NB4 (cell line): ENCODE data around the gene HMGB3.

Experiments used
- DNase-seq: peaks from one replicate; pipeline ENCODE4 v3.0.0; 2010; ENCODE audit warnings: low read depth
- H3K4me3 ChIP-seq: one replicate; pipeline ENCODE4 v1.5.1; 2011; ENCODE audit warnings: mild to moderate bottlenecking, low read depth, low read length, moderate library complexity
- MAX ChIP-seq: IDR thresholded peaks from 2 replicates; pipeline ENCODE4 v1.6.1; 2011; ENCODE audit warnings: low read depth, low read length
- MYC ChIP-seq: IDR thresholded peaks from 2 replicates; pipeline ENCODE4 v1.6.1; 2011; ENCODE audit warnings: low read depth, low read length
- POLR2A ChIP-seq: IDR thresholded peaks from 2 replicates; pipeline ENCODE4 v1.6.1; 2011; ENCODE audit warnings: mild to moderate bottlenecking; ENCODE audit not compliant: insufficient read length; ENCODE audit errors: extremely low read depth
- TF ChIP-seq, protein P1 (sequence below): IDR thresholded peaks from one replicate; pipeline ENCODE4 v1.5.1; 2012; ENCODE audit warnings: low read depth, low read length

The HMGB3 gene

DNA sequence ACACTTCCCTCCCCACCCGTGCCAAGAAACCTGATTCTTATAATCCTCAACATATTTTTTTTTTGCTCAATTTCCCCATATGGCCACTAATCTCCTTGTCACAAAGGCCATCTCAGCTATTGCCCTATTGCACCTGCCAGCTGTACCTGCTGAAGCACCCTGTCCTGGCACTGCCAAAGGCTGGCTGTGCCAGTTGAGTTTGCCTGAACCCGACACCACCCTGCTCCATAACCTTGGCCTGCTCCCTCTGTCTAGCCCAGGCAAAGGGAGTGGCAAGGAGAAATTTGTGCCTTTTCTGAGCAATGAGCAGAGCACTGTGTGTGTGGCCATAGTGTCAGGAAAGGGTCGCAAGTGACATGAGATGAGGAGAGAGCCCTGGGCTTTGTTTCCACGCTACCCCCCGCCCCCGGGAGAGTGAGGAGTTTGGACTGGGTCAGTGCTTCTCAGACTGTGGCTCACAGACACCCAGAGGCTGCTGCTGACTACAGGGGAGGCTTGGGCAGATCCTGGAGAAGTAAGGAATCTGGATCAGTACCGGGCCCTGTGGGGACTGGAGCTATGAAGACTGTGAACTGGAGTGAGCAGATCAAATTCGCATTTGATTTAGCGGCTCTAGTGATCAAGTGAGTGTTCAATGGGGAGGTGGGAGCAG, 42.2 kb upstream of the HMGB3 start:
- no peak for DNase-seq
- TF ChIP-seq MYC (no peak), POLR2A (no peak), MAX (no peak)
- TF ChIP-seq, protein P1, sequence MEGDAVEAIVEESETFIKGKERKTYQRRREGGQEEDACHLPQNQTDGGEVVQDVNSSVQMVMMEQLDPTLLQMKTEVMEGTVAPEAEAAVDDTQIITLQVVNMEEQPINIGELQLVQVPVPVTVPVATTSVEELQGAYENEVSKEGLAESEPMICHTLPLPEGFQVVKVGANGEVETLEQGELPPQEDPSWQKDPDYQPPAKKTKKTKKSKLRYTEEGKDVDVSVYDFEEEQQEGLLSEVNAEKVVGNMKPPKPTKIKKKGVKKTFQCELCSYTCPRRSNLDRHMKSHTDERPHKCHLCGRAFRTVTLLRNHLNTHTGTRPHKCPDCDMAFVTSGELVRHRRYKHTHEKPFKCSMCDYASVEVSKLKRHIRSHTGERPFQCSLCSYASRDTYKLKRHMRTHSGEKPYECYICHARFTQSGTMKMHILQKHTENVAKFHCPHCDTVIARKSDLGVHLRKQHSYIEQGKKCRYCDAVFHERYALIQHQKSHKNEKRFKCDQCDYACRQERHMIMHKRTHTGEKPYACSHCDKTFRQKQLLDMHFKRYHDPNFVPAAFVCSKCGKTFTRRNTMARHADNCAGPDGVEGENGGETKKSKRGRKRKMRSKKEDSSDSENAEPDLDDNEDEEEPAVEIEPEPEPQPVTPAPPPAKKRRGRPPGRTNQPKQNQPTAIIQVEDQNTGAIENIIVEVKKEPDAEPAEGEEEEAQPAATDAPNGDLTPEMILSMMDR: no peak
- H3K4me3 ChIP-seq: no peak overlapping the region

GRCh38 chrX:150941580-150941979, 41.6 kb upstream of the HMGB3 start:
- DNase-seq: no peak
- H3K4me3 ChIP-seq: no peak overlapping the region
- TF ChIP-seq MAX (no peak), POLR2A (no peak), MYC (no peak)
- TF ChIP-seq, protein P1: no peak

- TF ChIP-seq POLR2A: no peak
- no peak for TF ChIP-seq MYC
- no peak for TF ChIP-seq MAX
- TF ChIP-seq, protein P1: no peak
- no peak for DNase-seq
- no peak overlapping the region for H3K4me3 ChIP-seq
Measured at GRCh38 chrX:150942942-150943594, 40.1 kb upstream of the HMGB3 start.

GRCh38 chrX:150944233-150944632, 38.9 kb upstream of the HMGB3 start:
- TF ChIP-seq POLR2A (no peak), MYC (no peak), MAX (no peak)
- TF ChIP-seq, protein P1: no peak

GRCh38 chrX:150954951-150955350, 28.2 kb upstream of the HMGB3 start:
- TF ChIP-seq MYC (no peak), POLR2A (no peak), MAX (no peak)
- TF ChIP-seq, protein P1: no peak
- no peak overlapping the region for H3K4me3 ChIP-seq
- DNase-seq: no peak

More at GRCh38 chrX:150944233-150944632, 38.9 kb upstream of the HMGB3 start:
- DNase-seq: no peak
- no peak overlapping the region for H3K4me3 ChIP-seq
